Activated B cell treated with CpG ODN at 0.5 μM for 24 hours (primary cell): Measurements from ENCODE around the gene SLC38A5. TPM values are rescaled to one million over a fixed set of nuclear protein-coding genes. Genes with fewer than 3 reads are reported as not detected.

Experiments used
- ATAC-seq: fragments of 200-7000 bp; cut with Tn5 transposase; one replicate; pipeline ENCODE4 v1.10.0; 2021; ENCODE audit warnings: low read depth, mild to moderate bottlenecking, moderate library complexity
- CTCF ChIA-PET: fragments of 350-600 bp; sonication (Branson Sonifier 250); formaldehyde crosslinking; loops from one replicate; lab custom pipeline; 2021; ENCODE audit warnings: antibody characterized with exemption; lab: Charles Lee
- POLR2A ChIA-PET: fragments of 350-600 bp; sonication (Branson Sonifier 250); formaldehyde crosslinking; loops from one replicate; lab custom pipeline; 2021; ENCODE audit warnings: antibody characterized with exemption; lab: Charles Lee
- DNase-seq: peaks from one replicate; pipeline ENCODE4 v3.0.0; 2022
- H3K27ac Mint-ChIP-seq: one replicate; pipeline ENCODE4 v1.8.0; 2020; ENCODE audit warnings: mixed read lengths
- H3K27me3 Mint-ChIP-seq: one replicate; pipeline ENCODE4 v1.8.0; 2021; ENCODE audit warnings: mixed read lengths
- H3K36me3 Mint-ChIP-seq: one replicate; pipeline ENCODE4 v1.8.0; 2021; ENCODE audit warnings: low read depth, mixed read lengths
- H3K4me1 Mint-ChIP-seq: one replicate; pipeline ENCODE4 v1.8.0; 2021; ENCODE audit warnings: mixed read lengths
- H3K4me3 Mint-ChIP-seq: one replicate; pipeline ENCODE4 v1.8.0; 2020; ENCODE audit warnings: mild to moderate bottlenecking, mixed read lengths
- H3K9me3 Mint-ChIP-seq: one replicate; pipeline ENCODE4 v1.8.0; 2020; ENCODE audit warnings: mixed read lengths
- intact Hi-C: fragments of 100-400 bp; cut with micrococcal nuclease; formaldehyde crosslinking; loops from one replicate; pipeline ENCODE4 v1.15.1; 2024
- total RNA-seq: library from RNA; stranded (reverse); gene quantifications from 2 replicates; pipeline ENCODE4 v1.2.3, GENCODE V29; 2022
- TF ChIP-seq, protein P1 (sequence below): fragments of 200-600 bp; IDR thresholded peaks from one replicate; pipeline ENCODE4 v1.8.0; 2022; ENCODE audit warnings: antibody characterized with exemption, mild to moderate bottlenecking

SLC38A5 gene
- total RNA-seq, 1 donor from 2014 or later: 23.5 TPM

GRCh38 chrX:48489296-48489695 lies 19.2 kb upstream of the SLC38A5 start:
- DNase-seq: no peak
- ATAC-seq: no peak
- no peaks in the 10 kb centered on the region for H3K9me3 Mint-ChIP-seq
- TF ChIP-seq, protein P1, sequence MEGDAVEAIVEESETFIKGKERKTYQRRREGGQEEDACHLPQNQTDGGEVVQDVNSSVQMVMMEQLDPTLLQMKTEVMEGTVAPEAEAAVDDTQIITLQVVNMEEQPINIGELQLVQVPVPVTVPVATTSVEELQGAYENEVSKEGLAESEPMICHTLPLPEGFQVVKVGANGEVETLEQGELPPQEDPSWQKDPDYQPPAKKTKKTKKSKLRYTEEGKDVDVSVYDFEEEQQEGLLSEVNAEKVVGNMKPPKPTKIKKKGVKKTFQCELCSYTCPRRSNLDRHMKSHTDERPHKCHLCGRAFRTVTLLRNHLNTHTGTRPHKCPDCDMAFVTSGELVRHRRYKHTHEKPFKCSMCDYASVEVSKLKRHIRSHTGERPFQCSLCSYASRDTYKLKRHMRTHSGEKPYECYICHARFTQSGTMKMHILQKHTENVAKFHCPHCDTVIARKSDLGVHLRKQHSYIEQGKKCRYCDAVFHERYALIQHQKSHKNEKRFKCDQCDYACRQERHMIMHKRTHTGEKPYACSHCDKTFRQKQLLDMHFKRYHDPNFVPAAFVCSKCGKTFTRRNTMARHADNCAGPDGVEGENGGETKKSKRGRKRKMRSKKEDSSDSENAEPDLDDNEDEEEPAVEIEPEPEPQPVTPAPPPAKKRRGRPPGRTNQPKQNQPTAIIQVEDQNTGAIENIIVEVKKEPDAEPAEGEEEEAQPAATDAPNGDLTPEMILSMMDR: no peak
- intact Hi-C loops: no loop called here
- CTCF ChIA-PET: no interaction called here
- no peak overlapping the region for H3K27ac Mint-ChIP-seq
- H3K4me3 Mint-ChIP-seq: no peak overlapping the region
- H3K4me1 Mint-ChIP-seq: no peaks in the 10 kb centered on the region
- peaks cover 7% of the 10 kb centered on the region for H3K36me3 Mint-ChIP-seq
- POLR2A ChIA-PET: no interaction called here
- no peaks in the 10 kb centered on the region for H3K27me3 Mint-ChIP-seq

- CTCF ChIA-PET: no interaction called here
- Mint-ChIP-seq H3K36me3 (peaks cover 13% of the 10 kb centered on the region), H3K4me3 (no peak overlapping the region), H3K4me1 (no peaks in the 10 kb centered on the region), H3K27ac (no peak overlapping the region), H3K9me3 (no peaks in the 10 kb centered on the region), H3K27me3 (no peaks in the 10 kb centered on the region)
- POLR2A ChIA-PET: no interaction called here
- TF ChIP-seq, protein P1: no peak
- ATAC-seq (no peak), DNase-seq (no peak)
- intact Hi-C loops: no loop called here
Observed at GRCh38 chrX:48488034-48488433, 18.0 kb upstream of the SLC38A5 start.

- Mint-ChIP-seq H3K27ac (no peak overlapping the region), H3K9me3 (no peaks in the 10 kb centered on the region), H3K4me3 (no peak overlapping the region), H3K4me1 (no peaks in the 10 kb centered on the region), H3K36me3 (peaks cover 20% of the 10 kb centered on the region), H3K27me3 (no peaks in the 10 kb centered on the region)
- ChIA-PET CTCF (no interaction called here), POLR2A (no interaction called here)
- DNase-seq (no peak), ATAC-seq (no peak)
- TF ChIP-seq, protein P1: no peak
- intact Hi-C loops: no loop called here
Observed at GRCh38 chrX:48487362-48487798, 17.3 kb upstream of the SLC38A5 start.

DNA sequence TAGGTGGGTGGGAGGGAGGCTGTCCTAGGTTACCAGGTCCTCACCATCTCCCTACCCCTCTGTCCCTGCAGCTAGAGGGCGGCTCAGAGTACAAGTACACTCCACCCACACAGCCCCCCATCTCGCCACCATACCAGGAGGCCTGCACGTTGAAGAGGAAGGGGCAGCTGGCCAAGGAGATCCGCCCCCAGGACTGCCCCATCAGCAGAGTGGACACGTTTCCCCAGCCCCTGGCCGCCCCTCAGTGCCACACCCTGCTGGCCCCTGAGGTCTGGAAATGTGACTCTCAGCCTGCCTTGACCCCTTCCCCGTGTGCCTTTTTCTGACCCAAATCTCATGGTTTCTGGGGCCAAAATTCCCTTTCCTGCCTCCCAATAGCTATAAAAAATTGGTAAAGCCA lies 12.5 kb upstream of the SLC38A5 start:
- Mint-ChIP-seq H3K9me3 (no peaks in the 10 kb centered on the region), H3K27ac (no peak overlapping the region), H3K36me3 (peaks cover 52% of the 10 kb centered on the region), H3K27me3 (no peaks in the 10 kb centered on the region), H3K4me1 (peaks cover 8% of the 10 kb centered on the region), H3K4me3 (no peak overlapping the region)
- POLR2A ChIA-PET: interaction anchor here (0.7 kb wide), 1 partner anchor 282 kb away, joined by 4 read pairs; no protein-coding TSS in a partner anchor
- DNase-seq: no peak
- ATAC-seq: no peak
- intact Hi-C loops: no loop called here
- TF ChIP-seq, protein P1: no peak
- CTCF ChIA-PET: no interaction called here

GRCh38 chrX:48480583-48480982 lies 10.5 kb upstream of the SLC38A5 start:
- no peaks in the 10 kb centered on the region for H3K27me3 Mint-ChIP-seq
- TF ChIP-seq, protein P1: no peak
- peaks cover 22% of the 10 kb centered on the region for H3K4me1 Mint-ChIP-seq
- no peak for ATAC-seq
- ChIA-PET POLR2A (no interaction called here), CTCF (no interaction called here)
- H3K4me3 Mint-ChIP-seq: no peak overlapping the region
- H3K36me3 Mint-ChIP-seq: peaks cover 57% of the 10 kb centered on the region
- no peak overlapping the region for H3K27ac Mint-ChIP-seq
- DNase-seq: no peak
- no peaks in the 10 kb centered on the region for H3K9me3 Mint-ChIP-seq
- intact Hi-C loops: no loop called here
